ENCODE data around the gene SLC16A10.
"Not testable (repeated sequence)": the region's sequence is repeated elsewhere in the genome, so short reads cannot be mapped to it uniquely, and the experiment has no call there.

SLC16A10 gene

DNA sequence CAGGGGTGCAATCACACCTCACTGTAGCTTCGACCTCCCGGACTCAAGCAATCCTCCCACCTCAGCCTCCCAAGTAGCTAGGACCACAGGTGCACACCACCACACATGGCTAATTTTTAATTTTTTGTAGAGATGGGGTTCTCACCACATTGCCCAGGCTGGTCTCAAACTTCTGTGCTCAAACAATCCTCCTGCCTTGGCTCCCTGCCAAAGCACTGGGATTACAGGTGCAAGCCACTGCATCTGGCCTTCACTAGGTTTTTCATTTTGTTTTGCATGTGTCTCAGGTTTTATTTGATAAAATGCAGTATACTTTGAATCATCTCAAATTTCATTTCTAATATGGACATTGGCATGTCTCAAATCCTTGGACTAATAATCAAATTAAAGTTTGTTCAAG lies 98.7 kb downstream of the SLC16A10 start:
- no peak for DNase-seq (ENCODE audit: low read depth)

DNA sequence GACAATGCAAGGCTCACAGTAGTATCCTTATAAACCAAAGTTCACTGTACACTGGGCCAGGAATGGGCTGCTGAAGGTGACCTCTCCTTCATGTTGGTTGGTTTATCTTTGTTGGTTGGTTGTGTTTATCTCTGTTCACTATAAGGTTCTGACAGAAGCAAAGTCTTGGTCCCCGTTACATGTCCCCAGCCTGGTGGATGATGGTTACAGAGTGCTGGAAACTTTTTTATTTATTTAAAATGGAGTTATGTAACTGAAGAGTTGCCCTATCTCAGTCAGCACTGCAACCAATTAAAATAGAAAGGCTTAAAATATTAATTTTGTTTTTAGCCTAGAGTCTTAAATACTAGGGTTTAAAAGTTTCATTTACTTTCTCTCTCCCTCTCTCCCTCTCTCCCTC lies 100.6 kb downstream of the SLC16A10 start:
- no peak for DNase-seq (ENCODE audit: low read depth)

DNA sequence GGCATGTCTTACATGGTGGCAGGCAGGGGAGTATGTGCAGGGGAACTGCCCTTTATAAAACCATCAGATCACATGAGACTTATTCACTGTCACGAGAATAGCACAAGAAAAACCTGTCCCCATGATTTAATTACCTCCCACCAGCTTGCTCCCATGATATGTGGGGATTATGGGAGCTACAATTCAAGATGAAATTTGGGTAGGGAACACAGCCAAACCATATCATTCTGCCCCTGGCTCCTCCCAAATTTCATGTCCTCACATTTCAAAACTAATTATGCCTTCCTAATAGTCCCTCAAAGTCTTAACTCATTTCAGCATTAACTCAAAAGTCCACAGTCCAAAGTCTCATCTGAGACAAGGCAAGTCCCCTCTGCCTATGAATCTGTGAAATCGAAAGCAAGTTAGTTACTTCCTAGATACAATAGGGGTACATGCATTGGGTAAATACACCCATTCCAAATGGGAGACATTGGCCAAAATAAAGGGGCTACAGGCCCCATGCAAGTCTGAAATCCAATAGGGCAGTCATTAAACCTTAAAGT lies 102.4 kb downstream of the SLC16A10 start:
- DNase-seq (ENCODE audit: low read depth): not testable (repeated sequence)

DNA sequence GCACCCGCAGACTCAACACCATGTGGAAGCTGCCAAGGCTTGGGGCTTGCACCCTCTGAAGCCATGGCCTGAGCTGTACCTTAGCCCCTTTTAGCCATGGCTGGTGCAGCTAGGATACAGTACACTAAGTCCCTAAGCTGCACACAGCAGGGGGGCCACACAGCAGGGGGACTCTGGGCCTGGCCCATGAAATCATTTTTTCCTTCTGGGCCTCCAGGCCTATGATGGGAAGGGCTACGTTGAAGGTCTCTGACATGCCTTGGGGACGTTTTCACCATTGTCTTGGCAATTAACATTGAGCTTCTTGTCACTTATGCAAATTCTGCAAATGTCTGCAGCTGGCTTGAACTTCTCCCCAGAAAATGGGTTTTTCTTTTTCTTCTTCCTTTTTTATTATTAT lies 103.3 kb downstream of the SLC16A10 start:
- DNase-seq (ENCODE audit: low read depth): no peak

DNA sequence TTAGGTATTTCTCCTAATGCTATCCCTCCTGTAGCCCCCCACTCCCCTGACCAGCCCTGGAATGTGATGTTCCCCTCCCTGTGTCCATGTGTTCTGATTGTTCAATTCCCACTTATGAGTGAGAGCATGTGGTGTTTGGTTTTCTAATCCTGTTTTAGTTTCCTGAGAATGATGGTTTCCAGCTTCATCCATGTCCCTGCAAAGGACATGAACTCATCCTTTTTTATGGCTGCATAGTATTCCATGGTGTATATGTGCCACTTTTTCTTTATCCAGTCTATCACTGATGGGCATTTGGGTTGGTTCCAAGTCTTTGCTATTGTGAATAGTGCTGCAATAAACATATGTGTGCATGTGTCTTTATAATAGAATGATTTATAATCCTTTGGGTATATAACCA lies 103.8 kb downstream of the SLC16A10 start:
- not testable (repeated sequence) for DNase-seq (ENCODE audit: low read depth)

DNA sequence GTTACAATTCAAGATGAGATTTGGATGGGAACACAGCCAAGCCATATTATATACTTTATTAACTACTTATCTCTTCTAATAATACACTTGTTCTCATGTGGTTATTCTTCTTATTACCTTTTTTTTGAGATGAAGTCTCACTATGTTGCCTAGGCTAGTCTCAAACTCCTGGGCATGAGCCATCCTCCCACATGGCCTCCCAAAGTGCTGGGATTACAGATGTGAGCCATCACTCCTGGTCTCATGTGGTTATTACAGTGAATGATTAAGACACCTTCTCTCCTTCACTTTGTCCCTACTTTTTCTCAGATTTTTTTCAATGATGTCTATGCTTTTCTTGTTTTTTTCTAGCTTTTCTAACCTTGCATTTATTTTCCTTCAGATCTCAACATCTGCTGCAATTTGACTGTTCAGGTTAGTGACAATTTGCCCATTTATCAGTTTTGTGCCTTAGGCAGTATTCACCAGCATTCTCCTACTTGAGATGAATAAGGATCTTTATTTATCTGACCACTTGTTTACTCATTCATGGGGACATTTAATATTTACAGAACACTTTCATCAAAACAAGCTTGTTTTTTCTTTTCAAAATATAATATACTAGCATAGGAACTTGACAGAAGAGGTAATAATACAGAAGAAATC lies 105.7 kb downstream of the SLC16A10 start:
- no peak for DNase-seq (ENCODE audit: low read depth)

DNA sequence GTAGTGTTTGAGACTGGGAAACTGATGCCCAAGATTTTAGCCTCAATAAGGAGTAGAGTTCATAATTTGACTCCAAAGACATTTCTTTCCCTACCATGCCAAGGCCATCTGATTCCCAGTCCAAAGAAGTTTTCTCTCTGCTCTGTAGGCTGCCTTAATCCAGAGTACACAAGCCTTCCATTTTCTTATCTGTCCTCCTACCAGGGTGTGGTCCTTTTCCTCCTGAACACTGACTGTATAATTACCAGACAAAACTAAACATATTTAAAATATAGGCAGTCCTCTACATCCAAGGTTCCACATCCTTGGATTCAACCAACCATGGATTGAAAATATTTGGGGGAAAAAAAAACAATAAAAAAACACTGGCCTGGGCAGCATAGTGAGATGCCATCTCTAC lies 108.4 kb downstream of the SLC16A10 start:
- no peak for DNase-seq (ENCODE audit: low read depth)

DNA sequence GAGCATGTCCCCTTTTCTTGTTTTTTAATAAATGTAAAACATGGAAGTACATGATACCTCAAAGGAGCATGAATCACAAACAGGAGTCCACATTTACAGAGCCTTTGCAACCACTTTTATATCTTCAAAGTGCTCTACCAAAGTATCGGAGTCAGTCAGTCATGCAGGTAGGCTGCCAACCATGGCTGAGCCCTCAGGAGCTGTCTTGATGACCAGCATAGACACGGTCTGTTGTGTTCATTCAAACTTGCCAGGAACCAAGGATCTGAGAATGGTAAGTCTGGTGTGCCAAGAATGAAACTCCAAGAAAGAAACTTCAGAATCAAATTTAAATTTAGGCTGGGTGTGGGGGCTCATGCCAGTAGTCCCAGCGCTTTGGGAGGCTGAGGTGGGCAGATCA lies 111.5 kb downstream of the SLC16A10 start:
- DNase-seq (ENCODE audit: low read depth): no peak

DNA sequence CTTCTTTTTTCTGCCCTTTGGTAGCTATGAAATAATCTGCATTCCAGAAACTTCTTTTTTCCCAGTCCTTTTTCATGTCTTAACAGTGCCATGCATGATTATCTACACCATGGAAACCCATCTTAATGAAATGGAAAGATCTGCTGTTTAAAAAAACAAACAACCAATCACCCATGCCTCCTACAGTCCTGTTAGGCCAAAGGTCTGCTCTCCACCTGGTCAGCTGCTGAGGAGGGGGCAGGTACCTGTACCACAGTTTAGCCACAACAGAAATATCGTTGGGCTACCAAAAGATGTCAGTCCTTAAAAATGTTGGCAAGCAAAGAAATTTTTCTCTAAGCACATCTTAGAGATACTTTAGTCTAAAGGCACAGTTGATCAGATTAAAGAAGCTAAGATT lies 112.6 kb downstream of the SLC16A10 start:
- DNase-seq (ENCODE audit: low read depth): no peak

DNA sequence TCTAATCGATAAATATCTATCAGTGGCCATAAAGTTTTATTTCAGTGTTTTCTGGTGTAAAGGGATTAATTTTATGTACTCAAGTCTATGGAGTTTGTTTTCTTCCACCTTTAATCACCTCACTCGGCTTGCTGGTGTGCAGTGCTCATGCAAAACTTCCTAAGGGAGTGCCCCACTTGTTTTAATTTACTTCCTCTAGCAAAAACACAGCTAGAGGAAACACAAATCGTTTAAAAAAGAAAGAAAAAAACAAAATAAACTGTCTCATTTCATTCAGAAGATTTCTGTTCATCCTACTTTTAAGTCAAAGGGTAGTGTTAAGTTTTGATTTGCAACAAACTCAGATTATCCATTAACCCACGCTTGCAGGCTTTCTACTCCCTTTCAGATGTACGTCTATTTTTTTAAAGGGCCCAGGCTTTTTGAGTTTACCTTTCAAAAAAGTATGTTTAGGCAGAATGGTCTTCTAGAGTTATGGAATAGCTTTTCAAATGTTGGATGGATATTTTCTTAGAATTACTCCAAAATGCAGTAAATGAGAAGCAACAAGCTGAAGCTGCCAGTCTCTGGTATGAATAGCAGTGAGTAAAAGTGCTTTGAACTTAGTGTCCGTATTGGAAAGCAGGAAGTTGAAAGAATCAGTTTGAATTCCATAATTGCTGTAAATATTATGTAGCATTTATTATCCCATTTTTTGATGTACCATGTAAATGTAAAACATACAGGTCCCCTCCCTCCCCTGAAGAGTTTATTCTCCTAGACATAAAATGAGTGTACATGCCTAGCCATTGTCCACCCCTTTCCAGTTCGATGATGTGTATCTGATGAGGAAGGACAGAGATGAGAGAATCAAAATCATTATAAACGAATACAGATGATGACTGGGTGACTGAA lies 113.3 kb downstream of the SLC16A10 start:
- DNase-seq (ENCODE audit: low read depth): no peak

DNA sequence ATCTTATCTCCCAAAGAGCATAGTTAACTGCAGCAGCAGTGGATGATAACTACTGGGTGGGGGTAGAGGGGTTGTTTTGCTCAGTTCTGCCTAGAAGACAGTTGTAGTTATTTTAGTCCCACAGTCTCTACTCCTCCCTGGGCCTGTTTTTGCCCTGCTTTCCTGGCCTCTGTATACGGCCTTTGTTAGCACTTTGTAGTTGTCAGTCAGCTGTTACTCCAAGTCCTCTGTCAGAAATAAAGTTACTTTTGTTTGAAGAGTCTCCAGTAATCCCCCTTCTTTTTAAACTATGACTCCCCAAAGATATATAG lies 113.9 kb downstream of the SLC16A10 start:
- DNase-seq (ENCODE audit: low read depth): no peak

DNA sequence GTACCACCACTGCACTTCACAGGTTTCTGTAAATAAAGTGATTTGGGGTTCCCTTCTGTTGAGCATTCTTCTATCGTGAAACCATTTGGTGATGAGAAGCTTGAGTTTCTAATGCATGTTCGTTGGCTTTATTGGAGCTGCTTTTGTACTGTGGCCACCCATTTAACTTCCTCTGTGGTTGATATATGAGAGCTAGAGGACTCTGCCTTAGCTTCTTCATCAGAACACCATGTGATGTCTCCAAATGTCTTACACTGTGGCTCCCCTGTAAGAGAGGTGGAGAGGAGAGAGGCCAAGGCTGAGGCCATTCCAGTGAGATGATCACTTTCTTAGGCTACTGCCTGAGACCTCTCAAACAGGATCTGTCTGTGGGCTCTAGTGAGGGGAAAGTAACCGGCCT lies 114.5 kb downstream of the SLC16A10 start:
- DNase-seq (ENCODE audit: low read depth): no peak

DNA sequence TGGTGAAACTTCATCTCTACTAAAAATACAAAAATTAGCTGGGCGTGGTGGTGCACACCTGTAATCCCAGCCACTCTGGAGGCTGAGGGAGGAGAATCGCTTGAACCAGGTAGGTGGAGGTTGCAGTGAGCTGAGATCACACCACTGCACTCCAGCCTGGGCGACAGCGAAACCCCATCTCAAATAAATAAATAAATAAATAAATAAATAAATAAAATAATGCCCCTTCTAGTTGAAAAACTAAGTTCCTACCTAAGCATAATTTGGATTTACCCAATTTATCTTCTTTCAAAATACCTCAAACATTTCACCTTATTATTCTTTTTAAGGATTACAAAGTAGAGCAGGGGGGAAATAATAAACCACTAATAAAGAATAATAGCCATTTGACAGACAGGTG lies 116.2 kb downstream of the SLC16A10 start:
- not testable (repeated sequence) for DNase-seq (ENCODE audit: low read depth)

DNA sequence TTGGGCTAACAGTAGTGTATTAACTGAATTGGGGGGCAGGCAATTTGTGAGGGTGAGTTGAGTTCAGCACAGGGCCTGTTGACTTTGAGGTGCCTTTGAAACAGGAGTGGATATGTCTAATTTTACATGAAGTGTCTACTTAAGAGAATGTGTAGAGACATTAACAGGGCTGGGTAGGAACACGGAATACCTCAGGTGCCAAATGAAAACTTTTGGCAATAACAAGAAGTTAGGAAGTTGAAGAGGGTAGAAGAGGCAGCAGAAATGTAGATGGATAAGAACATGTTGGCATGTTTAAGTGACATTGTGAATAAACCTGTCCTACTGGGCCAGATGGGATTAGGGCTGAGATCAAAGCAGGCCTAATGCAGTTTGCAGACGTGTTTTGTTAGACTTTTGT lies 117.0 kb downstream of the SLC16A10 start:
- DNase-seq (ENCODE audit: low read depth): no peak

DNA sequence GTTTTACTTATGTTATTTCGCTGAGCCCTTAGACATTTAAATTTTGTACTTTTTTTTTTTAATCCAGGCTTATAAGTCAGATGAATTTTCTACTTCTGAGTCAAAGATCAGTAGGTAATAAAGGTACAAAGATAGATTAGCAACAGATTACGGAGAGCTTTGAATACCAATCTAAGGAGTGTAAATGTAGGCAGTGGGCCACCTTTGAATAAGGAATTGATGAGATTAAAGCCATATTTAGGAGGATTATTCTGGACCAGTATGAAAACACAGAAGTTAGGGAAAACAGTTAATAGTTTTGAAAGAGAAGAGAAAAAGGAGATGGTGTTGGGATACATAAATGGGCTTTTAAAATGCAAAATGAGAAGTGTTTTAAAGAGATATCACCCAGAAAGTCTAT lies 117.6 kb downstream of the SLC16A10 start:
- DNase-seq (ENCODE audit: low read depth): no peak

DNA sequence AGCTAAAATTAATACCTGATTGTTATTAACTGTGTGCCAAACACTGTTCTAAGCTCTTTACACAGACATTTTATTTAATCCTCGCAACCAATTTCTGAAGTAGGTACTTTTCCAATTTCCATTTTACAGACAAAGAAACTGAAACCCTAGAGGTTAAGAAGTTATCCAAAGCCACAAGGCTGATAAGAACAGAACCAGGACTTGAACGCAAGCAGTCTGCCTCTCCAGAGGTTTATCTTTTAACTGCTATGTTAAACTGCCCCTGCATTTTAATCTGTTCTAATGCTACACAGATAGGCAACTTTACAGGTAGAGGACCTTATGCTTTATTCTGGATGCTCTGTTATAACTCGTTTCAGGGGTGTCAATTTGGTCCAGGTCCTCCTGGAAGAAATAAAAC lies 118.2 kb downstream of the SLC16A10 start:
- no peak for DNase-seq (ENCODE audit: low read depth)

DNA sequence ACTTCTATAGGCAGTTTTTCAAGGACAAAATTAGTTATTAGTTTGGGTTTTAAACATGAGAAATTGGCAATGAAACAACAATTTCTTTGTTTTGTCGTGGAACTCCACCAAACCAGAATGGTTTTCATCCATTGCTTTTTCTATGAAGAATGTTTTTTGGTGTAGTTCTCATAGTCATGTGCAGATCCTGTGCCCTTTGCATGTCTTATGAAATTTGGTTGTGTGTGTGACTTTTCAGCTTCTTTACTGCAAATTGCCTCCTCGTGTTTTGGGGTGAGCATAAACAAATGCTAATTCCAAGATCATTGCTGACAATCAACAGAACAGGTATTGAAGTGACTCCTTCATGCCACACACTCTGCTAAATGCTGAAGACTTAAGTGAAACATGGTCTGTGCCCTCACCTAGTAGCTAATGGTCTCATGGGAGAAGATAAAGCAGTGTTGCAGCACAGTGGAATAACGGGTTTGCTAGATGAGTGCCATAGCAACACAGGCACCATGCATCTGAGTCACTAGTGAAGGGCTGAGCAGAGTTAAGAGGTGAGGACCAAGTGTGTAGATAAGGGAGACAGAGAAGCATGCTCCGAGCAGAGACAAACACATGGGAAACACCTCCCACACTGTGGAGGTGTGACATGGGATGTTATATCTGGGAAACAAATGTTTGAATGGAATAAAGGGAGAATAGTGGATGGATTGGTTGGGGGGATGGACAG lies 120.0 kb downstream of the SLC16A10 start:
- DNase-seq (ENCODE audit: low read depth): no peak

DNA sequence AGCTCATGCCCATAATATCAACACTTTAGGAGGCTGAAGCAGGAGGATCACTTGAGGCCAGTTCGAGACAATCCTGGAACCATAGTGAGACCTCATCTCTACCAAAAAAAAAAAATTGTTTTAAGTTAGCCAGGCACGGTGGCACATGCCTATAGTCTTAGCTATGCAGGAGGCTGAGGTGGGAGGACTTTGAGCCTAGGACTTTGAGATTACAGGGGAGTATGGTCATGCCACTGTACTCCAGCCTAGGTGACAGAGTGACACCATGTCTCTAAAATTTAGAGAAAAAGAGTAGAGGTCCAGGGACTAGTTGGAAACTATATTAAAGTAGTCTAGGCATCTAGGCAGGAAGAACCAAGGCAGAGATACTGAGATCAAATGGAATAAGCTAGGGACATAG lies 121.6 kb downstream of the SLC16A10 start:
- DNase-seq (ENCODE audit: low read depth): no peak

DNA sequence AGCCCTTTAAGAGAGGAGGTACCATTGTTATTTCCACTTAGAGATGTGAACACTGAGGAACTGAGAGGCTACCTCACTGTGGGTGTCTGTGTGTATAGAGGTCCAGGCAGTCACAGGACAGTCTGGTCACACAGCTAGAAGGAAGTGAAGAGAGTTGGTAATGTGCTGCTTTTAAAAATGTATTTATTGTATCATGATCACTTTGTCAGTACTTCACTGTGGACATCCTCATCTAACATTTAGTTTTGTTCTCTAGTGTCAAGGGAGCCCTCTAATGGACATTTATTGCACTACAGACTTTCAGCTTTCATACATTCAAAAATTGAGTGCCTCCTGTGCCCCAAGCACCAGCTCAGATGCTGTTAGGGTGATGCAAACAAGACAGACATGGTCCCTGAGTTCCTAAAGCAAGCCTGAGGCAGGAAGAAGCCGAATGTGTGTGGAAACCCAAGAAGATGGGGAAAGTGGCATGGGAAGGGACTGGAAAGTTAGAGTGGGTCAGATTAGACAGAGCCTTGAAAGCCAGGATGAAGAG lies 123.0 kb downstream of the SLC16A10 start:
- DNase-seq (ENCODE audit: low read depth): no peak

DNA sequence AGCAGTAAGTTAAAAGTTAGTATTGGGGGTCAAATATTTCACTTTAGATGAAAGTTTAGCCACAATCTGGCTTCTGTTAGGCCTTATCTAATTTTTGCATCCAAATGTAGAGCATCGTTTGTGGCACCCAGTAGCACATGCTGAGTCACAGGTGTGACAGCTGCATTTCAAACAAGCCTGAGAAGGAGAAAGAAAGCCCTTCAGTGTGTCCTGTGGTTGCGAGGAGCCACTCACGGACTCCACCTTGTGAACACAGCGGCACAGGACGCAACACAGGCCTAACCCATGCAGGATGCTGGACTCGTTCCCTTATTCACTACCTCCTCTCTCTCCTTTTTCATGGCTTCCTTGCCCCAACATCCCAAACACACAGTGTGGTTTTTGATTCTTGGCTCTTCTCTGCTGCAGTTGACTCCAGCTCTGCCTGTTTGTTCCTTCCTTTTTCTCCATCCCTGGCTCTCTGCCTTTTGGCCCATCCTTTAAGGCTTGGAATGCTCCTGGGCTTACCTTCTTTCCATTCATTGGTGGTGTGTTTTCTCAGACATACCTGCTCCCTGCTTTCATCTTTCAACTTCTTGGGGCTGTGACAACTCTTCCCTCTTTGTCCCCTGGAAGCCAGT lies 124.2 kb downstream of the SLC16A10 start:
- DNase-seq (ENCODE audit: low read depth): no peak

DNA sequence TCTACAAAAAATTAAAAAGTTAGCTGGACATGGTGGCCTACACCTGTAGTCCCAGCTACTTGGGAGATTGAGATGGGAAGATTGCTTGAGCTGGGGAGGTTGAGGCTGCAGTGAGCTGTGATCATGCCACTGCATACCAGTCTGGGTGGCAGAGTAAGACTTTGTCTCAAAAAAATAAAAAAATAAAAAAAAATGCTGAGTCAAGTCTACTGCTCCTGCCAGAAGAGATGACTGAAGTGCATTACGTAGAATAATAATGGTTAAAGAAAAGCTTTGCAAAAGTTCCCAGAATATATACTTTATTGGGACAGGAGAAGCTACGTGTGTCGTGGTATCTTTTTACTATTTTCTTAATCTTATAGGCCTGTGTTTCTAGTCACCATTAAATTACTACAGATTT lies 125.3 kb downstream of the SLC16A10 start:
- DNase-seq (ENCODE audit: low read depth): no peak

DNA sequence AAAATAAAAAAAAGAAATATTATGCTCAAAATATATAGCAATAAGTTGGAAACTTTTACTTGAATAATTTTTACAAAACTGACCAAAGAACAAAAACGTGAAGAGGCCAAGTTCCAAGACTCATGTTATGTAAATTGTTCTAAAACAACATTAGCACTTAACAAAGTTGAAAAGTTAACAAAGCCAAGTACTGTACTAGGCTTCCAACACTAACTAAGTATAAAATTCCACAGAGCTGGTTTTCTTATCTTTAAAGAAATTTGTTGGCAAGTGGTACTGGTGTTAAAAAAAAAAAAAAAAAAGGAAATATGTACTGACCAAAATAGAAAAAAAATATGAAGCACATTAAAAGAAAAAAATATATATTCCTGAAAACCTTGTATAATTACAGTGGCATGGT lies 127.8 kb downstream of the SLC16A10 start:
- DNase-seq (ENCODE audit: low read depth): no peak

Data from stimulated activated CD8-positive, alpha-beta memory T cell treated with anti-CD3 and anti-CD28 coated beads, Interleukin-4, amount 100 ng/mL, for 24 hours (primary cell).